IMR-90 (cell line): ENCODE data around the gene SLC39A11. TPM values are rescaled to one million over a fixed set of nuclear protein-coding genes. Genes with fewer than 3 reads are reported as not detected.

Experiments
- ATAC-seq: fragments of 200-7000 bp; cut with Tn5 transposase; 2 replicates; pipeline ENCODE4 v1.9.1; 2020; ENCODE audit warnings: low read depth, mild to moderate bottlenecking, moderate library complexity
- BruUV-seq: library from RNA; stranded (reverse); fragments of 400-500 nt; replicated peaks from 2 replicates; lab custom pipeline; 2021; lab: Mats Ljungman, UMichigan
- CTCF ChIA-PET: fragments of 300-600 bp; formaldehyde crosslinking; extraction: SDS; loops from one replicate; lab custom pipeline; 2021; ENCODE audit warnings: antibody characterized with exemption; lab: Yijun Ruan, JAX
- POLR2A ChIA-PET: fragments of 300-600 bp; sonication (Branson Sonifier 250); formaldehyde crosslinking; loops from one replicate; lab custom pipeline; 2022; ENCODE audit warnings: antibody characterized with exemption; ENCODE audit not compliant: unreplicated experiment; lab: Charles Lee
- DNase-seq: peaks from one replicate; pipeline ENCODE4 v3.0.0; 2013
- H2AFZ ChIP-seq: replicated peaks from 2 replicates; pipeline ENCODE3; 2013; ENCODE audit warnings: low read length, mild to moderate bottlenecking; ENCODE audit not compliant: poor library complexity
- H2AK5ac ChIP-seq: 2 replicates; pipeline ENCODE4 v1.6.1; 2013; ENCODE audit warnings: low read depth, low read length, inconsistent platforms
- H2AK9ac ChIP-seq: replicated peaks from 2 replicates; pipeline ENCODE3; 2013; ENCODE audit warnings: mild to moderate bottlenecking, low read depth, low read length, moderate library complexity; ENCODE audit not compliant: poor library complexity
- H2BK120ac ChIP-seq: 2 replicates; pipeline ENCODE4 v1.6.1; 2013; ENCODE audit warnings: low read depth, low read length, inconsistent platforms
- H2BK15ac ChIP-seq: 3 replicates; pipeline ENCODE4 v1.6.1; 2013; ENCODE audit warnings: low read depth, low read length, inconsistent platforms
- H2BK20ac ChIP-seq: 2 replicates; pipeline ENCODE4 v1.6.1; 2013; ENCODE audit warnings: low read depth, mild to moderate bottlenecking, inconsistent platforms, low read length, moderate library complexity
- H2BK5ac ChIP-seq: 2 replicates; pipeline ENCODE4 v1.6.1; 2013; ENCODE audit warnings: mild to moderate bottlenecking, low read depth, low read length, inconsistent platforms; ENCODE audit not compliant: poor library complexity, severe bottlenecking
- H3K14ac ChIP-seq: replicated peaks from 2 replicates; pipeline ENCODE4 v1.6.1; 2013; ENCODE audit warnings: low read depth, low read length, inconsistent platforms
- H3K18ac ChIP-seq: 2 replicates; pipeline ENCODE4 v1.6.1; 2013; ENCODE audit warnings: low read depth, low read length, control low read depth
- H3K23ac ChIP-seq: 2 replicates; pipeline ENCODE4 v1.6.1; 2013; ENCODE audit warnings: low read depth, low read length, inconsistent platforms
- H3K27ac ChIP-seq: 2 replicates; pipeline ENCODE4 v1.5.1; 2013; ENCODE audit warnings: mild to moderate bottlenecking, control low read depth, low read length; ENCODE audit not compliant: insufficient read depth
- H3K27me3 ChIP-seq: 2 replicates; pipeline ENCODE4 v1.6.1; 2013; ENCODE audit warnings: low read length; ENCODE audit not compliant: control insufficient read depth, insufficient read depth
- H3K36me3 ChIP-seq: 2 replicates; pipeline ENCODE4 v1.6.1; 2013; ENCODE audit warnings: low read length, mixed read lengths; ENCODE audit not compliant: control insufficient read depth, insufficient read depth
- H3K4ac ChIP-seq: 2 replicates; pipeline ENCODE4 v1.6.1; 2013; ENCODE audit warnings: low read depth, low read length, inconsistent platforms
- H3K4me1 ChIP-seq: 2 replicates; pipeline ENCODE4 v1.6.1; 2013; ENCODE audit warnings: low read length, mixed read lengths; ENCODE audit not compliant: control insufficient read depth, insufficient read depth
- H3K4me2 ChIP-seq: 2 replicates; pipeline ENCODE4 v1.6.1; 2013; ENCODE audit warnings: low read depth, mild to moderate bottlenecking, control low read depth, low read length, moderate library complexity
- H3K4me3 ChIP-seq: 2 replicates; pipeline ENCODE4 v1.5.1; 2013; ENCODE audit warnings: low read depth, mild to moderate bottlenecking, control low read depth, low read length, moderate library complexity; ENCODE audit not compliant: insufficient read depth
- H3K56ac ChIP-seq: 2 replicates; pipeline ENCODE4 v1.6.1; 2013; ENCODE audit warnings: low read length, inconsistent platforms; ENCODE audit not compliant: insufficient read depth; ENCODE audit errors: extremely low read depth
- H3K79me1 ChIP-seq, 2 experiments: 2 replicates each; pipeline ENCODE4 v1.6.1; 2013; ENCODE audit warnings: low read length in 2 of 2, inconsistent platforms in 1 of 2, low read depth in 1 of 2
- H3K9ac ChIP-seq: 2 replicates; pipeline ENCODE4 v1.6.1; 2013; ENCODE audit warnings: low read depth, low read length, control low read depth
- H3K9me1 ChIP-seq: 2 replicates; pipeline ENCODE4 v1.6.1; 2013; ENCODE audit warnings: low read length, inconsistent platforms; ENCODE audit not compliant: insufficient read depth
- H3K9me3 ChIP-seq: 2 replicates; pipeline ENCODE4 v1.6.1; 2013; ENCODE audit warnings: low read length; ENCODE audit not compliant: control insufficient read depth, insufficient read depth
- H4K20me1 ChIP-seq: 2 replicates; pipeline ENCODE4 v1.6.1; 2013; ENCODE audit warnings: low read length, inconsistent platforms; ENCODE audit not compliant: insufficient read depth
- H4K5ac ChIP-seq: 2 replicates; pipeline ENCODE4 v1.6.1; 2013; ENCODE audit warnings: mild to moderate bottlenecking, low read depth, low read length, control low read depth
- H4K8ac ChIP-seq, 2 experiments: 2 replicates each; pipeline ENCODE4 v1.6.1; 2013; ENCODE audit warnings: low read depth in 2 of 2, low read length in 2 of 2, control low read depth in 1 of 2, inconsistent platforms in 1 of 2
- H4K91ac ChIP-seq: 2 replicates; pipeline ENCODE4 v1.6.1; 2013; ENCODE audit warnings: low read depth, low read length, inconsistent platforms; ENCODE audit not compliant: insufficient read depth
- BHLHE40 ChIP-seq: fragments of 150-350 bp; IDR thresholded peaks from 2 replicates; pipeline ENCODE4 v1.6.1; 2016; ENCODE audit warnings: mild to moderate bottlenecking, low read depth, low read length
- CEBPB ChIP-seq: IDR thresholded peaks from 2 replicates; pipeline ENCODE4 v1.6.1; 2012; ENCODE audit warnings: low read depth, low read length, improper control_type of control experiment
- CHD1 ChIP-seq: IDR thresholded peaks from 2 replicates; pipeline ENCODE4 v1.6.1; 2012; ENCODE audit warnings: low read depth, low read length, improper control_type of control experiment
- FOS ChIP-seq: fragments of 150-350 bp; IDR thresholded peaks from 2 replicates; pipeline ENCODE4 v1.6.1; 2016; ENCODE audit warnings: low read depth, low read length
- MAFK ChIP-seq: IDR thresholded peaks from 2 replicates; pipeline ENCODE4 v1.6.1; 2012; ENCODE audit warnings: low read depth, low read length, improper control_type of control experiment
- MAZ ChIP-seq: IDR thresholded peaks from 2 replicates; pipeline ENCODE4 v1.6.1; 2012; ENCODE audit warnings: low read depth, mild to moderate bottlenecking, low read length, improper control_type of control experiment, moderate library complexity, borderline replicate concordance
- MXI1 ChIP-seq: IDR thresholded peaks from 2 replicates; pipeline ENCODE4 v1.6.1; 2012; ENCODE audit warnings: low read depth, mild to moderate bottlenecking, low read length, moderate library complexity, borderline replicate concordance
- NFE2L2 ChIP-seq: fragments of 150-350 bp; IDR thresholded peaks from 2 replicates; pipeline ENCODE4 v1.6.1; 2016; ENCODE audit warnings: low read depth, mild to moderate bottlenecking, low read length
- POLR2A ChIP-seq: IDR thresholded peaks from 2 replicates; pipeline ENCODE4 v1.6.1; 2012; ENCODE audit warnings: mild to moderate bottlenecking, low read depth, low read length
- RAD21 ChIP-seq: IDR thresholded peaks from 2 replicates; pipeline ENCODE4 v1.6.1; 2012; ENCODE audit warnings: low read length, improper control_type of control experiment
- RCOR1 ChIP-seq: IDR thresholded peaks from 2 replicates; pipeline ENCODE4 v1.6.1; 2012; ENCODE audit warnings: mild to moderate bottlenecking, low read length, improper control_type of control experiment; ENCODE audit not compliant: insufficient replicate concordance
- RFX5 ChIP-seq: IDR thresholded peaks from 2 replicates; pipeline ENCODE4 v1.8.0; 2012; ENCODE audit warnings: low read depth, mild to moderate bottlenecking, low read length, moderate library complexity
- SMC3 ChIP-seq: fragments of 150-350 bp; IDR thresholded peaks from 2 replicates; pipeline ENCODE4 v1.6.1; 2016; ENCODE audit warnings: low read depth, mild to moderate bottlenecking, antibody characterized with exemption, low read length, moderate library complexity
- WGBS, 2 experiments: methylation state at CpG; one replicate each; pipeline versions ENCODE4 v1.1.5 to v1.1.7; 2013; ENCODE audit warnings: missing lambda C conversion rate in 2 of 2; ENCODE audit not compliant: insufficient read length in 1 of 2; ENCODE audit errors: extremely low coverage in 2 of 2; 5-methylcytosine and 5-hydroxymethylcytosine counted together
- dilution Hi-C: fragments of 300-500 bp; cut with HindIII; formaldehyde crosslinking; loops from one replicate; pipeline ENCODE4 v1.14.3; 2018; ENCODE audit warnings: low sequenced_read_pairs; ENCODE audit not compliant: unreplicated experiment
- in situ Hi-C: fragments of 300-500 bp; cut with MboI; formaldehyde crosslinking; loops from 3 replicates; pipeline ENCODE4 v1.14.3; 2019; ENCODE audit warnings: low sequenced_read_pairs, inconsistent platforms, mixed read lengths
- intact Hi-C: fragments of 100-400 bp; cut with micrococcal nuclease; formaldehyde crosslinking; loops from 2 replicates; pipeline ENCODE4 v1.10.0; 2022
- polyA plus RNA-seq, 3 experiments: library from polyadenylated mRNA; depleted of rRNA; stranded (reverse); fragments of >200 nt; gene quantifications; 2 replicates each; pipeline ENCODE4 v1.2.3, GENCODE V29; 2012; ENCODE audit warnings: low replicate concordance in 1 of 3
- total RNA-seq: library from RNA; depleted of rRNA; stranded (reverse); fragments of >200 nt; gene quantifications from 2 replicates; pipeline ENCODE4 v1.2.3, GENCODE V29; 2012
- TF ChIP-seq, protein P1 (sequence below): fragments of 150-350 bp; IDR thresholded peaks from 2 replicates; pipeline ENCODE4 v1.6.1; 2016; ENCODE audit warnings: low read depth, mild to moderate bottlenecking, low read length, moderate library complexity, borderline replicate concordance
- TF ChIP-seq, protein P2 (sequence below): fragments of 150-350 bp; IDR thresholded peaks from 2 replicates; pipeline ENCODE4 v1.6.1; 2017; ENCODE audit warnings: mild to moderate bottlenecking, antibody characterized with exemption, low read length, low read depth
- TF ChIP-seq, protein P3 (sequence below): conservative IDR thresholded peaks from 2 replicates; pipeline ENCODE4 v1.5.1; 2012; ENCODE audit warnings: mild to moderate bottlenecking, low read depth, low read length, improper control_type of control experiment

SLC39A11 gene
- total and polyA plus RNA-seq, 2 of the 4 experiments (the other 2 are of a cell fraction): 8.8 to 14.3 TPM

DNA sequence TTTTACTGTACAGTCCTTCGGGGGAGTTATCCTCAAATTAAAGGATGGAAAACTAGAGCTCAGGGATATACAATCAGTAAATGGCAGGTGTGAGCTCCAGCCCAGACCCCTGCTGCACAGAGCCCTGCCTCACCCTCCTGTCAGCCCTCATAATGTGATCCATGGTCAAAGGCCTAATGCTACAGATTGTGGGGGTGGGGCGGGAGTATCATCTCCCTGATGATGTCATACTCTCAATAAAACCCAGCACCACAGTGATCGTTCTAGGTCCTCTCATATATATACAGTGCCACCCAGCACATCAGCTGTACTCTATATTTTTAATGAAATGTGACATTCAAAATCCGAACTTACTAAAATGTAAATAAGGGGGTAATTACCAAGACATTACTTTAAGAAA, 61.5 kb downstream of the SLC39A11 start:
- H3K9ac ChIP-seq: no peak overlapping the region
- H3K9me1 ChIP-seq: peaks cover 13% of the 10 kb centered on the region
- no peak overlapping the region for H2BK5ac ChIP-seq
- no peak overlapping the region for H3K4ac ChIP-seq
- no peaks in the 10 kb centered on the region for H3K9me3 ChIP-seq
- H2AFZ ChIP-seq: no peak overlapping the region
- no peak overlapping the region for H2AK9ac ChIP-seq
- H2BK120ac ChIP-seq: no peak overlapping the region
- peaks cover 3% of the 10 kb centered on the region; the same call in 1 of the 2 replicates for H4K20me1 ChIP-seq
- ChIA-PET POLR2A (no interaction called here), CTCF (no interaction called here)
- H4K8ac ChIP-seq: no peak overlapping the region
- no peak overlapping the region for H2AK5ac ChIP-seq
- peaks cover 11% of the 10 kb centered on the region for H3K4me1 ChIP-seq
- ATAC-seq (no peak), DNase-seq (no peak)
- H4K91ac ChIP-seq: no peak overlapping the region
- in situ Hi-C loops (no loop called here), intact Hi-C loops (no loop called here), dilution Hi-C loops (no loop called here)
- no peak overlapping the region for H3K4me2 ChIP-seq
- H3K14ac ChIP-seq: no peak overlapping the region
- H2BK20ac ChIP-seq: no peak overlapping the region
- no peak overlapping the region for H2BK15ac ChIP-seq
- H3K27me3 ChIP-seq: no peaks in the 10 kb centered on the region
- BruUV-seq: no TSS peak
- TF ChIP-seq, protein P1, sequence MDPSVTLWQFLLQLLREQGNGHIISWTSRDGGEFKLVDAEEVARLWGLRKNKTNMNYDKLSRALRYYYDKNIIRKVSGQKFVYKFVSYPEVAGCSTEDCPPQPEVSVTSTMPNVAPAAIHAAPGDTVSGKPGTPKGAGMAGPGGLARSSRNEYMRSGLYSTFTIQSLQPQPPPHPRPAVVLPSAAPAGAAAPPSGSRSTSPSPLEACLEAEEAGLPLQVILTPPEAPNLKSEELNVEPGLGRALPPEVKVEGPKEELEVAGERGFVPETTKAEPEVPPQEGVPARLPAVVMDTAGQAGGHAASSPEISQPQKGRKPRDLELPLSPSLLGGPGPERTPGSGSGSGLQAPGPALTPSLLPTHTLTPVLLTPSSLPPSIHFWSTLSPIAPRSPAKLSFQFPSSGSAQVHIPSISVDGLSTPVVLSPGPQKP: no peak
- no peak for TF ChIP-seq RCOR1
- TF ChIP-seq SMC3: no peak
- TF ChIP-seq, protein P2, sequence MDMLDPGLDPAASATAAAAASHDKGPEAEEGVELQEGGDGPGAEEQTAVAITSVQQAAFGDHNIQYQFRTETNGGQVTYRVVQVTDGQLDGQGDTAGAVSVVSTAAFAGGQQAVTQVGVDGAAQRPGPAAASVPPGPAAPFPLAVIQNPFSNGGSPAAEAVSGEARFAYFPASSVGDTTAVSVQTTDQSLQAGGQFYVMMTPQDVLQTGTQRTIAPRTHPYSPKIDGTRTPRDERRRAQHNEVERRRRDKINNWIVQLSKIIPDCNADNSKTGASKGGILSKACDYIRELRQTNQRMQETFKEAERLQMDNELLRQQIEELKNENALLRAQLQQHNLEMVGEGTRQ: no peak
- TF ChIP-seq CEBPB: no peak
- TF ChIP-seq, protein P3, sequence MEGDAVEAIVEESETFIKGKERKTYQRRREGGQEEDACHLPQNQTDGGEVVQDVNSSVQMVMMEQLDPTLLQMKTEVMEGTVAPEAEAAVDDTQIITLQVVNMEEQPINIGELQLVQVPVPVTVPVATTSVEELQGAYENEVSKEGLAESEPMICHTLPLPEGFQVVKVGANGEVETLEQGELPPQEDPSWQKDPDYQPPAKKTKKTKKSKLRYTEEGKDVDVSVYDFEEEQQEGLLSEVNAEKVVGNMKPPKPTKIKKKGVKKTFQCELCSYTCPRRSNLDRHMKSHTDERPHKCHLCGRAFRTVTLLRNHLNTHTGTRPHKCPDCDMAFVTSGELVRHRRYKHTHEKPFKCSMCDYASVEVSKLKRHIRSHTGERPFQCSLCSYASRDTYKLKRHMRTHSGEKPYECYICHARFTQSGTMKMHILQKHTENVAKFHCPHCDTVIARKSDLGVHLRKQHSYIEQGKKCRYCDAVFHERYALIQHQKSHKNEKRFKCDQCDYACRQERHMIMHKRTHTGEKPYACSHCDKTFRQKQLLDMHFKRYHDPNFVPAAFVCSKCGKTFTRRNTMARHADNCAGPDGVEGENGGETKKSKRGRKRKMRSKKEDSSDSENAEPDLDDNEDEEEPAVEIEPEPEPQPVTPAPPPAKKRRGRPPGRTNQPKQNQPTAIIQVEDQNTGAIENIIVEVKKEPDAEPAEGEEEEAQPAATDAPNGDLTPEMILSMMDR: no peak
- TF ChIP-seq FOS: no peak
- TF ChIP-seq MAZ: no peak
- TF ChIP-seq RFX5: no peak
- TF ChIP-seq MAFK: no peak
- TF ChIP-seq CHD1: no peak
- TF ChIP-seq RAD21: no peak
- no peak for TF ChIP-seq MXI1
- no peak for TF ChIP-seq BHLHE40
- TF ChIP-seq POLR2A: no peak
- no peak for TF ChIP-seq NFE2L2
- H3K56ac ChIP-seq: no peak overlapping the region
- no peak overlapping the region for H3K4me3 ChIP-seq
- H4K5ac ChIP-seq: no peak overlapping the region
- WGBS, 2 experiments: no CpG with 5 or more reads among the region's 4 CpGs
- 0 out of 2 replicates have a peak, but pooled peaks cover 4% of the 10 kb centered on the region for H3K36me3 ChIP-seq
- H3K27ac ChIP-seq: no peak overlapping the region
- peaks cover 0 to 9% of the 10 kb centered on the region in 2 experiments; a peak in 2 of 4 replicates for H3K79me1 ChIP-seq
- H3K23ac ChIP-seq: no peak overlapping the region
- no peak overlapping the region for H3K18ac ChIP-seq
